ENCODE results near the gene TBC1D21. TPM values are rescaled to one million over a fixed set of nuclear protein-coding genes. Genes with fewer than 3 reads are reported as not detected.

TBC1D21 gene
- total and polyA plus RNA-seq, 2 of the 8 experiments (the other 6 are each of a cell fraction or from before 2014, with no cell fraction given), result not detected

GRCh38 chr15:73909651-73910050 is 36.3 kb downstream of the TBC1D21 start:
- POLR2A ChIA-PET (ENCODE audit: partially characterized antibody), result no interaction called here
- no peak for TF ChIP-seq KDM4A (IDR thresholded peaks at IDR 0.05; ENCODE audit: low read depth, low read length, severe bottlenecking)
- no peak for TF ChIP-seq PHF8 (conservative IDR thresholded peaks at IDR 0.05; ENCODE audit: low read depth, low read length)
- TF ChIP-seq ATF3 (IDR thresholded peaks at IDR 0.05; ENCODE audit: insufficient read depth, low read depth, low read length), result no peak
- TF ChIP-seq SP2 (IDR thresholded peaks at IDR 0.05; ENCODE audit: low read length), result no peak
- TF ChIP-seq POU5F1 (IDR thresholded peaks at IDR 0.05; ENCODE audit: low read depth, low read length), result no peak
- TF ChIP-seq POLR2AphosphoS5 (IDR thresholded peaks at IDR 0.05; ENCODE audit: low read depth, low read length), result no peak
- no peak for TF ChIP-seq HDAC2 (IDR thresholded peaks at IDR 0.05; ENCODE audit: borderline replicate concordance in 1 of 2, low read depth in 2 of 2, low read length in 2 of 2)
- TF ChIP-seq MAFK (IDR thresholded peaks at IDR 0.05; ENCODE audit: low read depth, low read length), result no peak
- no peak for TF ChIP-seq SIX5 (IDR thresholded peaks at IDR 0.05; ENCODE audit: low read depth, low read length)
- TF ChIP-seq RBBP5 (IDR thresholded peaks at IDR 0.05; ENCODE audit: borderline replicate concordance, low read depth, low read length), result no peak
- no peak for TF ChIP-seq CREB1 (IDR thresholded peaks at IDR 0.05)
- no peak for TF ChIP-seq SIRT6 (IDR thresholded peaks at IDR 0.05; ENCODE audit: low read length)
- TF ChIP-seq, protein P1, sequence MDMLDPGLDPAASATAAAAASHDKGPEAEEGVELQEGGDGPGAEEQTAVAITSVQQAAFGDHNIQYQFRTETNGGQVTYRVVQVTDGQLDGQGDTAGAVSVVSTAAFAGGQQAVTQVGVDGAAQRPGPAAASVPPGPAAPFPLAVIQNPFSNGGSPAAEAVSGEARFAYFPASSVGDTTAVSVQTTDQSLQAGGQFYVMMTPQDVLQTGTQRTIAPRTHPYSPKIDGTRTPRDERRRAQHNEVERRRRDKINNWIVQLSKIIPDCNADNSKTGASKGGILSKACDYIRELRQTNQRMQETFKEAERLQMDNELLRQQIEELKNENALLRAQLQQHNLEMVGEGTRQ (IDR thresholded peaks at IDR 0.05; ENCODE audit: low read length), result no peak

More at GRCh38 chr15:73909651-73910050, 36.3 kb downstream of the TBC1D21 start:
- H2BK20ac ChIP-seq (ENCODE audit: low read length), result no peak overlapping the region
- H3K4me1 ChIP-seq (replicated peaks in 1 of 4; ENCODE audit: control insufficient read depth in 3 of 4, insufficient read depth in 4 of 4, low read length in 3 of 4), result peaks cover 0 to 5% (median 0%) of the 10 kb centered on the region in 4 experiments; a peak in 1 of 7 replicates
- no peak for DNase-seq (ENCODE audit: low read depth in 1 of 2, low spot score in 2 of 2)
- H4K5ac ChIP-seq (ENCODE audit: insufficient read length, low read depth, low read length), result no peak overlapping the region
- no peak overlapping the region for H3K14ac ChIP-seq (ENCODE audit: insufficient read length)
- H3K9ac ChIP-seq (replicated peaks in 1 of 4; ENCODE audit: extremely low read depth in 1 of 4, low read depth in 3 of 4, low read length in 3 of 4), result no peak overlapping the region
- H3K4me3 ChIP-seq (ENCODE audit: extremely low read depth in 1 of 4, insufficient read depth in 2 of 4, low read depth in 3 of 4, low read length in 4 of 4), result no peak overlapping the region
- WGBS, 2 experiments (ENCODE audit: extremely low coverage in 1 of 2, insufficient coverage in 1 of 2, insufficient read length in 1 of 2, insufficient replicate concordance in 2 of 2, low coverage in 1 of 2, low lambda C conversion rate in 2 of 2, missing lambda C conversion rate in 1 of 2), result 69% methylated on average over 2 of the region's 2 CpGs; no CpG with 5 or more reads in 1 of the 2 experiments
- H3K9me3 ChIP-seq (ENCODE audit: insufficient read depth in 2 of 2, low read depth in 1 of 2, low read length in 1 of 2), result no peaks in the 10 kb centered on the region
- no peaks in the 10 kb centered on the region for H3K36me3 ChIP-seq (ENCODE audit: control insufficient read depth in 2 of 4, insufficient read depth in 4 of 4, low read length in 3 of 4)
- no peak overlapping the region for H4K91ac ChIP-seq (replicated peaks; ENCODE audit: insufficient read length, low read length)
- H2BK15ac ChIP-seq (ENCODE audit: low read length), result no peak overlapping the region
- H4K8ac ChIP-seq (ENCODE audit: extremely low read depth, insufficient read depth, low read length), result no peak overlapping the region
- H3K18ac ChIP-seq (ENCODE audit: extremely low read depth, low read length), result no peak overlapping the region
- no peaks in the 10 kb centered on the region for H3K79me2 ChIP-seq (ENCODE audit: control insufficient read depth in 1 of 2, insufficient read depth in 2 of 2, low read length in 2 of 2)
- no peak overlapping the region for H3K4me2 ChIP-seq (ENCODE audit: insufficient read depth in 1 of 2, low read depth in 2 of 2, low read length in 2 of 2)
- no peaks in the 10 kb centered on the region for H3K79me1 ChIP-seq (ENCODE audit: low read depth, low read length)
- H4K20me1 ChIP-seq (replicated peaks in 1 of 2; ENCODE audit: control insufficient read depth in 1 of 2, insufficient read depth in 2 of 2, low read length in 2 of 2), result no peaks in the 10 kb centered on the region
- H2BK12ac ChIP-seq (ENCODE audit: low read depth, low read length), result no peak overlapping the region
- H2AFZ ChIP-seq (ENCODE audit: low read length), result no peak overlapping the region
- CTCF ChIA-PET (ENCODE audit: partially characterized antibody), result interaction anchor here (0.5 to 8.5 kb wide), 19 partner anchors 8 to 585 kb away, joined by 3 to 167 read pairs (median 4); partner anchors contain the start of genes LOXL1 and TBC1D21
- no peaks in the 10 kb centered on the region for H3K27me3 ChIP-seq (replicated peaks in 1 of 4; ENCODE audit: control insufficient read depth in 3 of 4, extremely low read depth in 1 of 4, insufficient read depth in 3 of 4, low read length in 3 of 4)
- no peak overlapping the region for H3K27ac ChIP-seq (ENCODE audit: low read depth, low read length)
- no peak for FAIRE-seq
- H3K23me2 ChIP-seq (ENCODE audit: low read depth, low read length), result no peaks in the 10 kb centered on the region
- no peak overlapping the region for H2AK5ac ChIP-seq (ENCODE audit: low read depth, low read length)
- H3K4ac ChIP-seq (replicated peaks; ENCODE audit: insufficient read length, low read depth, low read length), result no peak overlapping the region
- H2BK5ac ChIP-seq (ENCODE audit: low read depth, low read length), result no peak overlapping the region
- no peak overlapping the region for H3K56ac ChIP-seq (replicated peaks; ENCODE audit: insufficient read length, low read depth, low read length)
- H3K23ac ChIP-seq (ENCODE audit: insufficient read length), result no peak overlapping the region
- H2BK120ac ChIP-seq (replicated peaks; ENCODE audit: low read depth, low read length), result no peak overlapping the region

Measured in H1 (cell line).